Left lung (tissue), 10 donors: ENCODE results near the gene R3HDM4. TPM values are rescaled to one million over a fixed set of nuclear protein-coding genes. Genes with fewer than 3 reads are reported as not detected.
A peak's percentile ranks its signal among the peaks of the same experiment; 100 is the strongest.

Experiments
- ATAC-seq: fragments of 200-7000 bp; cut with Tn5 transposase; one replicate; pipeline ENCODE4 v1.9.1; 2020; ENCODE audit warnings: moderate library complexity
- DNase-seq, 4 donors: peaks; one replicate each; pipeline ENCODE4 v3.0.0-alpha.2; 2013 to 2020
- H3K27ac ChIP-seq, 2 donors: fragments of 200-600 bp; sonication (generic) in 1 of 2; one replicate each; pipeline versions ENCODE4 v1.5.0 to v1.8.0; 2020 to 2021
- H3K27me3 ChIP-seq, 2 donors: fragments of 200-600 bp; sonication (generic) in 1 of 2; one replicate each; pipeline versions ENCODE4 v1.5.0 to v1.8.0; 2020 to 2021
- H3K36me3 ChIP-seq, 2 donors: fragments of 200-600 bp; sonication (generic) in 1 of 2; one replicate each; pipeline versions ENCODE4 v1.5.0 to v1.8.0; 2020 to 2021
- H3K4me1 ChIP-seq, 2 donors: fragments of 200-600 bp; one replicate each; pipeline ENCODE4 v1.8.0; 2021
- H3K4me3 ChIP-seq, 2 donors: fragments of 200-600 bp; sonication (generic) in 1 of 2; one replicate each; pipeline versions ENCODE4 v1.5.0 to v1.8.0; 2020 to 2021; ENCODE audit warnings: mild to moderate bottlenecking in 1 of 2
- H3K9me3 ChIP-seq, 2 donors: fragments of 200-600 bp; sonication (generic) in 1 of 2; one replicate each; pipeline versions ENCODE4 v1.5.0 to v1.8.0; 2020 to 2021
- CTCF ChIP-seq, 2 donors: fragments of 200-600 bp; sonication (generic) in 1 of 2; IDR thresholded peaks; one replicate each; pipeline versions ENCODE4 v1.5.0 to v1.8.0; 2021; ENCODE audit warnings: antibody characterized with exemption in 2 of 2
- intact Hi-C, 2 donors: fragments of 100-400 bp; cut with DNase I; formaldehyde crosslinking; loops; one replicate each; pipeline versions ENCODE4 v1.11.2 to v1.14.2; 2022
- polyA plus RNA-seq, 6 donors: library from polyadenylated mRNA; unstranded; fragments of 120-200 nt; gene quantifications; one replicate each; pipeline ENCODE4 v1.2.1, GENCODE V29; 2013; ENCODE audit not compliant: insufficient read length in 6 of 6
- total RNA-seq, 2 donors: library from RNA; stranded (reverse); fragmentation: NEBNext Ultra II Directional; extraction: Animal tissue kit (Norgen Biotek cat#: 25700); gene quantifications; one replicate each; pipeline ENCODE4 v1.2.1, GENCODE V29; 2021
- donor health status: DM: no; HTN: yes; CAD: no.
- donor health status: DM: no; HTN: no; CAD: no.

The R3HDM4 gene
- total and polyA plus RNA-seq, 8 donors: 28.8 to 66.3 (median 39.0) TPM

DNA sequence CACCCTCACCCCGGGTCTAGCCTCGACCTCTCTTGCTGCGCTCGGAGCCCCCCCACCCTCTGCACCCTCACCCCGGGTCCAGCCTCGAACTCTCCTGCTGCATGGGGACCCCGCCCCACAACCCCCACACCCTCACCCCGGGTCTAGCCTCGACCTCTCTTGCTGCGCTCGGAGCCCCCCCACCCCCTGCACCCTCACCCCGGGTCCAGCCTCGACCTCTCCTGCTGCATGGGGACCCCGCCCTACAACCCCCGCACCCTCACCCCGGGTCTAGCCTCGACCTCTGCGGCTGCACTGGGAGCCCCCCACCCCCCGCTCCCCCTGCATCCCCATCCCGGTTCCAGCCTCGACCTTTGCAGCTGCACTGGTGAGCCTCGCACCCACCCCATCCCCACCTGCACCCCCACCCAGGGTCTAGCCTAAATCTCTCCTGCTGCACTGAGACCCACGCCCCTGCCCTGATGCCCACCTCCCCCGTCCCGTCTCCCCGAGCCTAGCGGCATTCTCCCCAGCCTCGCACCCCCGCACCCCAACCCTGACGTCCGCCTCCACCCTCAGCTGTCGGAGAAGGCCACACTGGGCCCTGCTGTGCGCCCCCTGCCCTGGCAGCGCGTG, 51.8 kb downstream of the R3HDM4 start:
- no peak for DNase-seq
- no peak for TF ChIP-seq CTCF (IDR thresholded peaks at IDR 0.05)
- Histone ChIP-seq H3K4me1 (peaks cover 0 to 50% of the 10 kb centered on the region in 2 donors), H3K9me3 (no peaks in the 10 kb centered on the region), H3K27me3 (peaks cover 0 to 40% of the 10 kb centered on the region in 2 donors), H3K36me3 (no peaks in the 10 kb centered on the region), H3K27ac (no peak overlapping the region), H3K4me3 (no peak overlapping the region)
- ATAC-seq: no peak
- intact Hi-C loops: no loop called here

DNA sequence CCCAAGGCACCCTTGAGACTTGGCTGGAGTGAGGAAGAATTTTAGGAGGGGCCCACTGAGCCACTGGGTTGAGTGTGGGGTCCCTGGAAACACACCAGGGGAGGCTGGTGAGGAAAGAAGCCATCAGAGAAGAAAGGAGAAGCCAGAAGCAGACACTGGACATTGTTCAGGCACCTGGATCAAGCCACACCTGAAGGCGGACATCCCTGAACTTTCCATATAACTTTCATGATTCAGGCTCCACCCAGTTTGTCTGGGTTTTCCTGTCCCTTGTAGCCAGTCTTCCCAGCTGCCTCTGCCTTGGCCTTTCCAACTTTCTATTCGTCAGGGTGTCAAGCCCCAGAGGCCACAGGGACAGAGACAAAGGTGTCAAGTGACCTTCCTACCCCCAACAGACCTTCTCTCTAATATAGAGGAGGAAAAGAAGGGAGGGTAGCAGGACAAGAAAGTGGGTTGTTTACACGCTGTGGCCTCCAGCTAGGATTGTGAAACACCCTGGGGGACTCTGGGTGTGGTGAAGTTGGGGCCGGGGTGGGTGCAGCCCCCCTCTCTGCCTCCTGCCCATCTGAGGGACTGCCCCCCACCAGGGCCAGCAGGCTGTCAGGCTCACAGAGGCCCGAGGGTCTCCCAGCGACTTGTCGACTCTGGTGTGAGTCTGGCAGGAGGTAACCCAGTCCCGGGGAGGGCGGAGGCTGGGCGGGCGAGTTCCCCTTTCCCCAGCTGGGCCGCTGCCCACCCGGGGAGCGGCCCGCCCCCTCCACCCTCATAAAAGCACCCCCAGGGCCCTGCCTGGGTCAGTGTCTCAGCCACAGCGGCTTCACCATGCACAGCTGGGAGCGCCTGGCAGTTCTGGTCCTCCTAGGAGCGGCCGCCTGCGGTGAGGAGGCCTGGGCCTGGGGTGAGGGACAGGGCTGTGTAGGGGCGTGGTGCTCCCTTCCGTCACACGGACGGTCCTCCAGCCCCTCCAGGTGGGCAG, 53.9 kb downstream of the R3HDM4 start, which contains the start of gene CFD:
CFD (plus strand) TSS at position 797 of the 976 bp plus-strand sequence; CDS start at position 823, 26 bp downstream.
- ATAC-seq: peak; percentile 16
- peaks cover 0 to 47% of the 10 kb centered on the region in 2 donors for H3K4me1 ChIP-seq
- intact Hi-C loops: loop anchor here in 1 of 2 donors (5.0 to 10.0 kb wide), 2 partner anchors 58 to 94 kb away; partner anchors contain the start of gene KISS1R

GRCh38 chr19:858284-858683, 54.7 kb downstream of the R3HDM4 start:
- TF ChIP-seq CTCF (IDR thresholded peaks at IDR 0.05): no peak
- Histone ChIP-seq H3K36me3 (no peaks in the 10 kb centered on the region), H3K9me3 (no peaks in the 10 kb centered on the region), H3K4me1 (peaks cover 0 to 40% of the 10 kb centered on the region in 2 donors), H3K27me3 (peaks cover 1 to 45% of the 10 kb centered on the region in 2 donors), H3K27ac (no peak overlapping the region), H3K4me3 (no peak overlapping the region)
- ATAC-seq (no peak), DNase-seq (no peak)
- intact Hi-C loops: loop anchor here in 1 of 2 donors (5.0 to 10.0 kb wide), 2 partner anchors 59 to 93 kb away; partner anchors contain the start of gene KISS1R

More for the DNA sequence above, 53.9 kb downstream of the R3HDM4 start, which contains the start of gene CFD:
- Histone ChIP-seq H3K27me3 (peaks cover 0 to 40% of the 10 kb centered on the region in 2 donors), H3K4me3 (peak within 1 kb of the TSS; percentile 34 to 41), H3K36me3 (no peaks in the 10 kb centered on the region), H3K27ac (peak within 1 kb of the TSS; percentile 48 to 79), H3K9me3 (no peaks in the 10 kb centered on the region)
- DNase-seq: peak in 2 of 4 donors; percentile 70 to 89
- no peak for TF ChIP-seq CTCF (IDR thresholded peaks at IDR 0.05)

DNA sequence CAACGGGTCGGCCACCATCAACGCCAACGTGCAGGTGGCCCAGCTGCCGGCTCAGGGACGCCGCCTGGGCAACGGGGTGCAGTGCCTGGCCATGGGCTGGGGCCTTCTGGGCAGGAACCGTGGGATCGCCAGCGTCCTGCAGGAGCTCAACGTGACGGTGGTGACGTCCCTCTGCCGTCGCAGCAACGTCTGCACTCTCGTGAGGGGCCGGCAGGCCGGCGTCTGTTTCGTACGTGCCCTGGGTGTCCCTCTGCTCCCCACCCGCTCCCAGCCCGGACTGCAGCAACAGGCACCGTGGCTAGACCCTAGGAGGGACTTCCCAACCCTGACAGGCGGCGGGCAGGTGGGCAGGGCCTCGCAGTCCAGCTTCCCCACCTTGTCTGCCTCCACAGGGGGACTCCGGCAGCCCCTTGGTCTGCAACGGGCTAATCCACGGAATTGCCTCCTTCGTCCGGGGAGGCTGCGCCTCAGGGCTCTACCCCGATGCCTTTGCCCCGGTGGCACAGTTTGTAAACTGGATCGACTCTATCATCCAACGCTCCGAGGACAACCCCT, 57.4 kb downstream of the R3HDM4 start:
- intact Hi-C loops: loop anchor here in 1 of 2 donors (5.0 to 10.0 kb wide), 2 partner anchors 62 to 91 kb away; partner anchors contain the start of gene KISS1R
- H3K27ac ChIP-seq: no peak overlapping the region
- H3K9me3 ChIP-seq: no peaks in the 10 kb centered on the region
- no peaks in the 10 kb centered on the region for H3K36me3 ChIP-seq
- no peak for DNase-seq
- peaks cover 9 to 61% of the 10 kb centered on the region in 2 donors for H3K27me3 ChIP-seq
- TF ChIP-seq CTCF (IDR thresholded peaks at IDR 0.05): no peak
- no peak for ATAC-seq
- peaks cover 3 to 46% of the 10 kb centered on the region in 2 donors for H3K4me1 ChIP-seq
- H3K4me3 ChIP-seq: no peak overlapping the region
